Measurements from ENCODE around the gene ZNF490. TPM values are rescaled to one million over a fixed set of nuclear protein-coding genes. Genes with fewer than 3 reads are reported as not detected.

ZNF490 gene
- total and polyA plus RNA-seq, 9 donors, result 0.98 to 12.5 (median 7.0) TPM

GRCh38 chr19:12555456-12555930 is 55.1 kb downstream of the ZNF490 start:
- H3K36me3 ChIP-seq, result no peaks in the 10 kb centered on the region
- peaks cover 4% of the 10 kb centered on the region for H3K4me1 ChIP-seq (ENCODE audit: insufficient read depth)
- no peak for DNase-seq
- no peak overlapping the region for H3K27ac ChIP-seq
- no peaks in the 10 kb centered on the region for H3K9me3 ChIP-seq
- no peaks in the 10 kb centered on the region for H3K27me3 ChIP-seq
- no peak overlapping the region for H3K4me3 ChIP-seq
- 30 to 42% (median 36%) methylated on average over 38 to 39 of the region's 39 CpGs for WGBS, 3 donors
- TF ChIP-seq EP300 (IDR thresholded peaks at IDR 0.05) (no peak), CTCF (IDR thresholded peaks at IDR 0.05) (no peak), POLR2A (IDR thresholded peaks at IDR 0.05) (no peak)
- intact Hi-C loops (cut with DNase I), result no loop called here

DNA sequence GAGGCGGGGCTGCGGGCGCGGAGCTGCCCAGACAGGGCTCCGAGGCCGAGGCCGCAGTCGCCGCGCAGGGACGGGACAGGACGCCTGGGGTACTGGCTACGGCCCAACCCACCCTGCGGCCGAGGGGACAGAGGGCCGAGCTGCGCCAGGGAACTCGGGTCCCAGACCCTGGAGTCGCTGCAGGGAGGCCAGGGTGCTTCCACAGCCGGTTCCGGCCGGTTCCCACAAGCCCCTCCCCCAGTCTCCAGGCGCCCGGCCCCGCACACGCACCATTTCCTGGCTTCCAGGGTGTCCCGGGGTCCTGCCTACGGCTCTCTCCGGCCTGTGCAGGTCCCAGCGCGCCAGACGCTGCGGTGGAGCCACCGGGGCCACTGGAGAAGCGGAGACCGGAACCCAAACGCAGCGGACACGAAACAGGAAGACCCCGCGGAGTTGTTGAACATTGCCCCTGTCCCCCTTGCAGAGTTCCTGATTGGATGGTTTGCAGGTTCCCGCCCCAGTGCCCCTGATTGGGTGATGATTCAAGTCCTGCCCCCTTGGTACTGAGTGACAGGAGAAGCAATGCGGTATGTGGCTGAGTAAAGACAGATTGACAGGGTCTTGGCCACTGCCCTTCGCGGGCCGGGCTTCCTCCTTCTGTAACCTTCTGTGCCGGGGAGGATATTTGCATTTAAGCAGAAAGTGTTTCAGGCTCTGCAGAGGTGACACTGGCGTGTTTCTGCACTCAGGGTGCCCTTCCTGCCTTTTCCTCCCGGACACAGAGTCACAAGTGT is 59.4 kb downstream of the ZNF490 start, which contains the start of gene ZNF564:
Gene ZNF564 (minus strand): TSS at position 423 of the 773 bp plus-strand sequence. CDS start 150 bp downstream, at position 273.
- H3K27me3 ChIP-seq, result no peaks in the 10 kb centered on the region
- peak; percentile 90 to 95 (median 92) for DNase-seq
- H3K9me3 ChIP-seq, result no peaks in the 10 kb centered on the region
- H3K27ac ChIP-seq, result peak within 1 kb of the TSS; percentile 56 to 96
- peaks cover 10% of the 10 kb centered on the region for H3K4me1 ChIP-seq (ENCODE audit: insufficient read depth)
- 0% methylated on average over 45 to 49 of the region's 49 CpGs for WGBS, 3 donors
- intact Hi-C loops (cut with DNase I), result no loop called here
- H3K36me3 ChIP-seq, result no peaks in the 10 kb centered on the region
- TF ChIP-seq POLR2A (IDR thresholded peaks at IDR 0.05) (peak; percentile 37), CTCF (IDR thresholded peaks at IDR 0.05) (peak in 1 of 3 donors; percentile 18), EP300 (IDR thresholded peaks at IDR 0.05) (no peak)
- peak within 1 kb of the TSS; percentile 97 for H3K4me3 ChIP-seq

GRCh38 chr19:12546903-12547302 is 63.7 kb downstream of the ZNF490 start:
- Histone ChIP-seq H3K27me3 (no peaks in the 10 kb centered on the region), H3K4me1 (ENCODE audit: insufficient read depth) (peaks cover 8% of the 10 kb centered on the region), H3K9me3 (no peaks in the 10 kb centered on the region), H3K36me3 (no peaks in the 10 kb centered on the region), H3K4me3 (no peak overlapping the region), H3K27ac (no peak overlapping the region)
- no peak for TF ChIP-seq CTCF (IDR thresholded peaks at IDR 0.05)
- TF ChIP-seq EP300 (IDR thresholded peaks at IDR 0.05), result no peak
- TF ChIP-seq POLR2A (IDR thresholded peaks at IDR 0.05), result no peak
- intact Hi-C loops (cut with DNase I), result no loop called here
- 66 to 84% (median 67%) methylated on average over 2 of the region's 2 CpGs for WGBS, 3 donors
- DNase-seq, result no peak

- no peaks in the 10 kb centered on the region for H3K36me3 ChIP-seq
- H3K4me1 ChIP-seq (ENCODE audit: insufficient read depth), result peaks cover 8% of the 10 kb centered on the region
- no peaks in the 10 kb centered on the region for H3K9me3 ChIP-seq
- H3K4me3 ChIP-seq, result no peak overlapping the region
- no peak overlapping the region for H3K27ac ChIP-seq
- no peaks in the 10 kb centered on the region for H3K27me3 ChIP-seq
- intact Hi-C loops (cut with DNase I), result no loop called here
- DNase-seq, result no peak
- 89 to 94% (median 94%) methylated on average over 5 of the region's 5 CpGs for WGBS, 3 donors
- TF ChIP-seq EP300 (IDR thresholded peaks at IDR 0.05) (no peak), CTCF (IDR thresholded peaks at IDR 0.05) (no peak), POLR2A (IDR thresholded peaks at IDR 0.05) (no peak)
Observed at GRCh38 chr19:12546068-12546467, 64.5 kb downstream of the ZNF490 start.

Data from ovary (tissue), 9 donors.